OCI-M1 (cell line): ENCODE results near the gene ASCC2.

Experiments used
- DNase-seq: peaks from one replicate; lab custom pipeline; 2025; lab: John Stamatoyannopoulos, UW

Gene ASCC2

DNA sequence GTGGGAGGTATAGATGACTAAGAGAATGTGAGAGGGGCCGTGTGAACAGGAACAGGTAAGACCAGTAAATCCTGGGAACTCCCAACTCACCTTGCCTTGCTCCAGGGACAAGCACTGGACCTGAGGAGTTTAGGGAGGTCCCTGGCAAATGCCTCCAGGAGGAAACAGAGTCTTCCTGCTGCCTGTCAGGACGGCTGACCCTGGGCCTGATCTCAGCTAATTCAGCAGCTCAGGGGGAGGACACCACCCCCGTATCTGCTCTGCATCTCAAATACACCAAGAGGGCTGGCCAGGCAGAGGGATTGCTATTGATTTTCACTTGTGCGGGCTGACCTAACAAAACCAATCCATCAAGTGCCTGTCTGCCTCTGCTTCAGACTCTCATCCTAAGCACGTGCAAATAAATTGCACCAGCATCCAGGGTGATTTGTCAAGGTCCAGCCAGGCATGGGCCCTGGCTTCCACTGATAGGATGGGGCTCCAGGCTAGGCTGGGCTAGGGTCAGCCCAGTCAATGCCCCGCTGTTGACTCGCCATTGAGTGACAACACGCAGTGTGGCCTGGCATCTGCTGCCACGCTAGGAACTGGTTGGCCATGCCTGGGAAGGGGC is 50.6 kb downstream of the ASCC2 start:
- DNase-seq = no peak

- no peak for DNase-seq
Measured at GRCh38 chr22:29786031-29786430, 52.0 kb downstream of the ASCC2 start.

GRCh38 chr22:29784451-29785361 is 53.4 kb downstream of the ASCC2 start:
- DNase-seq = peak; percentile 8

- DNase-seq = no peak
Measured at GRCh38 chr22:29782061-29782845, 55.8 kb downstream of the ASCC2 start.

GRCh38 chr22:29780748-29781676 is 57.1 kb downstream of the ASCC2 start:
- DNase-seq = peak; percentile 89

GRCh38 chr22:29780220-29780619 is 57.9 kb downstream of the ASCC2 start:
- no peak for DNase-seq

GRCh38 chr22:29773233-29773632 is 64.8 kb downstream of the ASCC2 start:
- DNase-seq = no peak

- DNase-seq = peak; percentile 52
Measured at GRCh38 chr22:29772170-29772641, 65.9 kb downstream of the ASCC2 start.

DNA sequence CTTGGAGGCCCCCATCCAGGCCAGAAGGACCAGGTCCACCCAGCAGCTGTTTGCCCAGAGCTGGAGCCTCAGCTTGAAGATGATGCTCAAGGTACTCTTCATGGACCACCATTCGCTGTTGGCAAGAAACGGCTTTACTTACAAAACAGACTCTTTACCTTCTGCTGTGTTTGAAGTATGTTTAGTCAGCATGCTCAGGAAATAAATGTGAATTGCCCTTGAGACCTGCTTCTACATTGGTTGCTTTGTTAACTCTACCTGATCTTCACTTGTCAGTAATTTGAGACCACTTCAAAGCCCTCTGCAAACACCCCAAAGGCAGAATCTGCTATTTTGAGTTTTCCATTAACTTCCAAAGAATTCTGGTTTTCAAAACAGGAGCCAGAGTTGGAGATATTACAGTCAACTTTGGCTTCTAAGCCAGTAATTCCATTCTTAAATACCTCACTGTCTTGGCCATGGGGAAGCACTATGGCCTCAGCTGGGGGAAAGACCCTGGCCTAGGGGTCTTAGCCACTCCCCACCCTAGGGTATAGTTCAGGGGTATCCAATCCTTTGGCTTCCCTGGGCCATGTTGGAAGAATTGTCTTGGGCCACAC is 68.3 kb downstream of the ASCC2 start:
- no peak for DNase-seq

DNA sequence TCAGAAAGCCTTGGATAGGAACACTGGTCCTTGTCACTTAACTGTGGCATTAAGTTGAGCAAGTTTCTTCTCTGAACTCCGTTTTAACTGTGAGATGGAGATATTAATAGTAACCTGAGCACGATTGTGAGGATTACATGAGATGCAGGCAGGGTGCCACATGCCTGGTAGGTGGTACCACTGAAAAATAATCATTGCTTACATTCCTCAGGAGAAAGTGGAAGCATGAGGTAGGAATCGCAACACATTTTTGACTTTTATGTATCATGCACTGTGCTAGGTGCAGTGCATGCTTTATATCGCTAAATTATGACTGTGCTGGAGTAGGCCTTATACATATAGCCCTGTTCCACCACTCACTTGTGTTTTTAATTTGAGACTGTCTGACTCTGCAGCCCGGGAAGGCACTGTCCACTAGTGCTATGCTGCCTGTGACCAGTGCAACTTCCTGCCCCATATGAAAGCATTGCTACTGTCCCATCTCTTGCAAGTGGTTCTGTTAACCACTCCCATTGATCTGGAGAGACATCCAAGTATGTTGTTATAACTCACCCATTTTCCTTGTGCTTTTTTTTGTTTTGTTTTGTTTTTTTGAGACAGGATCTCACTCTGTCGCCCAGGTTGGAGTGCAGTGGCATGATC is 69.9 kb downstream of the ASCC2 start:
- DNase-seq = peak; percentile 26

- DNase-seq = peak; percentile 96
Measured at GRCh38 chr22:29767171-29768051, 70.7 kb downstream of the ASCC2 start, which contains the start of gene UQCR10. Gene UQCR10 (plus strand): TSS chr22:29767369. CDS start chr22:29767399, 30 bp downstream.

DNA sequence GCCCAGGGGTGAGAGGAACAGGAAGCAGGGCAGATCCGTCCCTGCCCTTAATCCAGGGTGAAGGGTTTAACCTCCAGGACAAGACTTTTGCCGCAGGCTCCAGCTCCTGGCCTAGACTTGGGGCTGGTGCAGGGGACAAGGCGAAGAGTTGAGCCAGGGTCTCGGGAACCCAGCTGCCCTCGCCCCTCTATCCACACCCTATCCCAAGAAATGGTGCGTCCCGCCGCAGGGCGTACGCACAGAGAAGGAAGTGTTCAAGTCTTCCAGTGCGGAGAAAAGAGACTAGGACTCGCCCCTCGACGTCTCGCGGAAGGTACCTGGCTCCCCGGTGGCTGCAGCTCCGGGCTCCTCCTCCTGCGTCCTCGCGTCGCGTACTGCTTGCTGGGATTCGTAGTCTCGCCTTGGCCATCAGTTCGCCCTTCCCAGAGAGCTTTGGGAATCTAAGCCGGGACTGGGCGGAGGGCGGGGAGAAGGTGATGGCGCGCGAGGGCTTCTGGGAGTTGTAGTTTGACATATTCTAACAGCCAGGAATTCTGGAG is 71.4 kb downstream of the ASCC2 start, which contains the start of gene ZMAT5:
Gene ZMAT5, minus strand, starts transcription at position 376 of the 539 bp plus-strand sequence. CDS start 18,463 bp downstream, outside the sequence.
- DNase-seq = peak; percentile 98

DNA sequence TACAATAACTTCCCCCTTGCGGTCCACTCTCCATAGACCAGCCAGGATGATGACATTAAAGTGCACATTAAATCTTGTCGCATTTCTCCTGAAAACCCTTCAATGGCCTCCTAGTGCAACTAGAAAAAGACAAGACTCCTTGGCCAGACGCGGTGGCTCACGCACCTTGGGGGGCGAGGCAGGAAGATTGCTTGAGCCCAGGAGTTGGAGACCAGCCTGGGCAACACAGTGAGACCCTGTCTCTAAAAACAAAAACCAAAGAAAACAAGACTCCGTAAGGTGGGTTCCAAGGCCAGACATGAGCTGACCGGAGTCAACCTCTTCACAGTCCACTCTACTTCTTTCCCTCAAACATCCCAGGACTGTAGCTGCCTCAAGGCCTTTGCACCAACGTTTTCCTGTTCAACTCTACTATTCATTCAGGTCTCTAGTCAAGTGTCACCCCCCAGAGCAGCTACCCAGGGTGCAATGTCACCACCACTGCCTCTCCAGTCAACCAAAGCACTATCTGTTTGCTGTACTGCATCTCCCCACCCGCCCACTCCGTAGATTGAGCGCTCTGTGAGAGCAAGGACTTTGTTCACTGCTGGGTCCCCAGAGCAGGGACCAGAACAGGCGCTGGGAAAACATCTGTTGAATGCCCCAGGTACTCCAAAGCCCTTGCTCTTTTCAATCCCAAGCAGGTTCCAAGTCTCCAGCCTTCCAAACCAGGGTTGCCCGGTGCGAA is 72.0 kb downstream of the ASCC2 start:
- peak; percentile 79 for DNase-seq

DNA sequence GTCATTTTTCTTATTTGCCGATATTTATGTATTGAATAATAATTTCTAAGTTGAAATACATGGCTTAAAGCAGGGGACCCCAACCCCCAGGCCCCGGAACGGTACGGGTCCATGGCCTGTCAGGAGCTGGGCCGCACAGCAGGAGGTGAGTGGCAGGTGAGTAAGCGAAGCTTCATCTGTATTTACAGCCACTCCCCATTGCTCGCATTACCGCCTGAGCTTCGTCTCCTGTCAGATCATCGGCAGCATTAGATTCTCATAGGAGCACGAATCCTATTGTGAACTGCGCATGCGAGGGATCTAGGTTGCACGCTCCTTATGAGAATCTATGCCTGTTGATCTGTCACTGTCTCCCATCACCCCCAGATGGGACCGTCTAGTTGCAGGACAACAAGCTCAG is 75.8 kb downstream of the ASCC2 start:
- no peak for DNase-seq

- DNase-seq = no peak
Measured at GRCh38 chr22:29758959-29759358, 79.1 kb downstream of the ASCC2 start.

GRCh38 chr22:29758068-29758622 is 79.9 kb downstream of the ASCC2 start:
- DNase-seq = no peak

DNA sequence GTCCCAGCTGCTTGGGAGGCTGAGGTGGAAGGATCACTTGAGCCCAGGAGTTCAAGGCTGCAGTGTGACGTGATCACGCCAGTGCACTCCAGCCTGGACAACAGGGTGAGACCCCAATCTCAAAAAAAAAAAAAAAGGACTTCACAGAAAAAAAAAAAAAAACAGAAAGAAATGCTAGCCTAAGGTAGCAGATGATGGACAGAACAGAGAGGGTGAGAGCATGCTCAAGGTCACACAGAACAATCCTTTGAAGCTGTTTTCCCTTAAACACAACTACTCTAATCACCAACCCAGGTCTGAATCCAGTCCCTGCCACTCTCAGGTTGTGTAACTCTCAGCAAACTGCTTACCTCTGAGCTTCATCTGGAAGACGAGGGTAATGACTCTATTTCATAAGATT is 81.0 kb downstream of the ASCC2 start:
- no peak for DNase-seq

DNA sequence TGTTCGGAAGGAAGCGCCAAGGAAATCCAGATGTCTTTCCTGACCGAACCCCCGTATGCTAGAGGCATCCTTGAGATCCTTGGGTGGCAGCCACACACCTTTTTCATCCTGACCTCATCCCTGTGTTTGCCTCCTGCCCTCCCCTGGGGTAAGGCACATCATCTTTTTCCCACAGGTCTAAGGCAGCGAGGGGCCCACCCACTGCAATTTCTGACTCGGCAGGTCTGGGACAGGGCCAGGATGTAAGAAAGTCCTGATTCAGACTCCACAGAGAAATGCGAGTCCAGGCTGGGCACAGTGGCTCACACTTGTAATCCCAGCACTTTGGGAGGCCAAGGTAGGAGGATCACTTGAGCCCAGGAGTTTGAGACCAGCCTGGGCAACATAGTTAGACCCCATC is 81.7 kb downstream of the ASCC2 start:
- no peak for DNase-seq
